SK-N-SH (cell line): ENCODE measurements around the gene TBC1D19.

Experiments used
- CHD2 ChIP-seq: fragments of 150-350 bp; IDR thresholded peaks from 2 replicates; pipeline ENCODE4 v1.6.1; 2018; ENCODE audit warnings: low read length; ENCODE audit not compliant: partially characterized antibody
- POLR2AphosphoS5 ChIP-seq: IDR thresholded peaks from 2 replicates; pipeline ENCODE4 v1.6.1; 2012; ENCODE audit warnings: low read depth, low read length
- RXRA ChIP-seq: IDR thresholded peaks from 2 replicates; pipeline ENCODE4 v1.4.0; 2012; ENCODE audit warnings: low read depth, mild to moderate bottlenecking, borderline replicate concordance
- SMC3 ChIP-seq: IDR thresholded peaks from 2 replicates; pipeline ENCODE4 v1.6.1; 2012; ENCODE audit warnings: low read depth, low read length, improper control_type of control experiment
- TAF1 ChIP-seq: IDR thresholded peaks from 2 replicates; pipeline ENCODE4 v1.6.1; 2012; ENCODE audit warnings: low read depth, mild to moderate bottlenecking, low read length, moderate library complexity, borderline replicate concordance
- TF ChIP-seq, protein P1 (sequence below): IDR thresholded peaks from 2 replicates; pipeline ENCODE4 v1.6.1; 2012; ENCODE audit warnings: mild to moderate bottlenecking, low read depth, low read length, moderate library complexity
- TF ChIP-seq, protein P2 (sequence below): fragments of 200-600 bp; sonication (generic); IDR thresholded peaks from 2 replicates; pipeline ENCODE4 v1.6.1; 2017; ENCODE audit warnings: antibody characterized with exemption, mild to moderate bottlenecking, moderate library complexity
- TF ChIP-seq, protein P3 (sequence below): IDR thresholded peaks from 2 replicates; pipeline ENCODE4 v1.4.0; 2012; ENCODE audit warnings: low read depth
- TF ChIP-seq, protein P4 (sequence below): IDR thresholded peaks from 2 replicates; pipeline ENCODE4 v1.4.0; 2012; ENCODE audit warnings: low read depth, borderline replicate concordance
- TF ChIP-seq, protein P5 (sequence below): fragments of 150-350 bp; IDR thresholded peaks from 2 replicates; pipeline ENCODE4 v1.6.1; 2016; ENCODE audit warnings: mild to moderate bottlenecking, low read depth, low read length

DNA sequence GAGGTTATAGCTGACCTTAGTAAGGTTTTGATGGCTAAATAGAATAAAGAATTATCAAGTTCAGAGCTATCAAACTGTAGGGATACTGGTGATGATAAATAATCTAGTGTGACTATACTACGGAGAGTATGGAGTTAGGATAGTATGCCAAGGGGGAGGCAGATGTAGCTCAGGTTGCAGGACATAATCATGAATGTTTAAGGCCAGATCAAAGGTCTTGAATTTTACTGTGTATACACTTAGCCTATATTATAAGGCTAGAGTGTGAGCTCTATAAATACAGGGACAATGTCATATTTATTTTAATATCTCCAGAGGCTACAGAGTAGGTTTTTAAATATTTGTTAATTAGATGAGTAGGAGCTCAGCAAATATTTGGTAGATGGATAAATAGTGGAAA, 145.7 kb downstream of the TBC1D19 start:
- TF ChIP-seq, protein P1, sequence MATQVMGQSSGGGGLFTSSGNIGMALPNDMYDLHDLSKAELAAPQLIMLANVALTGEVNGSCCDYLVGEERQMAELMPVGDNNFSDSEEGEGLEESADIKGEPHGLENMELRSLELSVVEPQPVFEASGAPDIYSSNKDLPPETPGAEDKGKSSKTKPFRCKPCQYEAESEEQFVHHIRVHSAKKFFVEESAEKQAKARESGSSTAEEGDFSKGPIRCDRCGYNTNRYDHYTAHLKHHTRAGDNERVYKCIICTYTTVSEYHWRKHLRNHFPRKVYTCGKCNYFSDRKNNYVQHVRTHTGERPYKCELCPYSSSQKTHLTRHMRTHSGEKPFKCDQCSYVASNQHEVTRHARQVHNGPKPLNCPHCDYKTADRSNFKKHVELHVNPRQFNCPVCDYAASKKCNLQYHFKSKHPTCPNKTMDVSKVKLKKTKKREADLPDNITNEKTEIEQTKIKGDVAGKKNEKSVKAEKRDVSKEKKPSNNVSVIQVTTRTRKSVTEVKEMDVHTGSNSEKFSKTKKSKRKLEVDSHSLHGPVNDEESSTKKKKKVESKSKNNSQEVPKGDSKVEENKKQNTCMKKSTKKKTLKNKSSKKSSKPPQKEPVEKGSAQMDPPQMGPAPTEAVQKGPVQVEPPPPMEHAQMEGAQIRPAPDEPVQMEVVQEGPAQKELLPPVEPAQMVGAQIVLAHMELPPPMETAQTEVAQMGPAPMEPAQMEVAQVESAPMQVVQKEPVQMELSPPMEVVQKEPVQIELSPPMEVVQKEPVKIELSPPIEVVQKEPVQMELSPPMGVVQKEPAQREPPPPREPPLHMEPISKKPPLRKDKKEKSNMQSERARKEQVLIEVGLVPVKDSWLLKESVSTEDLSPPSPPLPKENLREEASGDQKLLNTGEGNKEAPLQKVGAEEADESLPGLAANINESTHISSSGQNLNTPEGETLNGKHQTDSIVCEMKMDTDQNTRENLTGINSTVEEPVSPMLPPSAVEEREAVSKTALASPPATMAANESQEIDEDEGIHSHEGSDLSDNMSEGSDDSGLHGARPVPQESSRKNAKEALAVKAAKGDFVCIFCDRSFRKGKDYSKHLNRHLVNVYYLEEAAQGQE, result no peak
- TF ChIP-seq, protein P2, sequence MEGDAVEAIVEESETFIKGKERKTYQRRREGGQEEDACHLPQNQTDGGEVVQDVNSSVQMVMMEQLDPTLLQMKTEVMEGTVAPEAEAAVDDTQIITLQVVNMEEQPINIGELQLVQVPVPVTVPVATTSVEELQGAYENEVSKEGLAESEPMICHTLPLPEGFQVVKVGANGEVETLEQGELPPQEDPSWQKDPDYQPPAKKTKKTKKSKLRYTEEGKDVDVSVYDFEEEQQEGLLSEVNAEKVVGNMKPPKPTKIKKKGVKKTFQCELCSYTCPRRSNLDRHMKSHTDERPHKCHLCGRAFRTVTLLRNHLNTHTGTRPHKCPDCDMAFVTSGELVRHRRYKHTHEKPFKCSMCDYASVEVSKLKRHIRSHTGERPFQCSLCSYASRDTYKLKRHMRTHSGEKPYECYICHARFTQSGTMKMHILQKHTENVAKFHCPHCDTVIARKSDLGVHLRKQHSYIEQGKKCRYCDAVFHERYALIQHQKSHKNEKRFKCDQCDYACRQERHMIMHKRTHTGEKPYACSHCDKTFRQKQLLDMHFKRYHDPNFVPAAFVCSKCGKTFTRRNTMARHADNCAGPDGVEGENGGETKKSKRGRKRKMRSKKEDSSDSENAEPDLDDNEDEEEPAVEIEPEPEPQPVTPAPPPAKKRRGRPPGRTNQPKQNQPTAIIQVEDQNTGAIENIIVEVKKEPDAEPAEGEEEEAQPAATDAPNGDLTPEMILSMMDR, result no peak
- no peak for TF ChIP-seq RXRA
- TF ChIP-seq TAF1, result no peak
- TF ChIP-seq, protein P3, sequence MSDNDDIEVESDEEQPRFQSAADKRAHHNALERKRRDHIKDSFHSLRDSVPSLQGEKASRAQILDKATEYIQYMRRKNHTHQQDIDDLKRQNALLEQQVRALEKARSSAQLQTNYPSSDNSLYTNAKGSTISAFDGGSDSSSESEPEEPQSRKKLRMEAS, result no peak
- no peak for TF ChIP-seq CHD2
- no peak for TF ChIP-seq POLR2AphosphoS5
- TF ChIP-seq, protein P4, sequence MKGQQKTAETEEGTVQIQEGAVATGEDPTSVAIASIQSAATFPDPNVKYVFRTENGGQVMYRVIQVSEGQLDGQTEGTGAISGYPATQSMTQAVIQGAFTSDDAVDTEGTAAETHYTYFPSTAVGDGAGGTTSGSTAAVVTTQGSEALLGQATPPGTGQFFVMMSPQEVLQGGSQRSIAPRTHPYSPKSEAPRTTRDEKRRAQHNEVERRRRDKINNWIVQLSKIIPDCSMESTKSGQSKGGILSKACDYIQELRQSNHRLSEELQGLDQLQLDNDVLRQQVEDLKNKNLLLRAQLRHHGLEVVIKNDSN, result no peak
- TF ChIP-seq, protein P5, sequence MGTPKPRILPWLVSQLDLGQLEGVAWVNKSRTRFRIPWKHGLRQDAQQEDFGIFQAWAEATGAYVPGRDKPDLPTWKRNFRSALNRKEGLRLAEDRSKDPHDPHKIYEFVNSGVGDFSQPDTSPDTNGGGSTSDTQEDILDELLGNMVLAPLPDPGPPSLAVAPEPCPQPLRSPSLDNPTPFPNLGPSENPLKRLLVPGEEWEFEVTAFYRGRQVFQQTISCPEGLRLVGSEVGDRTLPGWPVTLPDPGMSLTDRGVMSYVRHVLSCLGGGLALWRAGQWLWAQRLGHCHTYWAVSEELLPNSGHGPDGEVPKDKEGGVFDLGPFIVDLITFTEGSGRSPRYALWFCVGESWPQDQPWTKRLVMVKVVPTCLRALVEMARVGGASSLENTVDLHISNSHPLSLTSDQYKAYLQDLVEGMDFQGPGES, result no peak
- TF ChIP-seq SMC3, result no peak
